ENCODE results near the gene USP47.

The USP47 gene

GRCh38 chr11:11967669-11968510, 126.1 kb downstream of the USP47 start:
- Histone ChIP-seq H3K79me2 (no peaks in the 10 kb centered on the region), H3K4me1 (no peaks in the 10 kb centered on the region), H2AFZ (no peak overlapping the region), H3K4me2 (ENCODE audit: low read length) (no peak overlapping the region), H3K9me3 (ENCODE audit: control insufficient read depth, low read length) (no peaks in the 10 kb centered on the region), H3K27ac (no peak overlapping the region), H3K4me3 (ENCODE audit: low read depth, low read length) (no peak overlapping the region), H3K27me3 (ENCODE audit: control insufficient read depth, insufficient read depth, low read length) (no peaks in the 10 kb centered on the region), H3K9ac (no peak overlapping the region), H3K36me3 (ENCODE audit: control insufficient read depth, insufficient read depth, low read length) (no peaks in the 10 kb centered on the region)
- no peak for TF ChIP-seq CTCF (IDR thresholded peaks at IDR 0.05)

GRCh38 chr11:11968511-11969280, 126.9 kb downstream of the USP47 start:
- H3K4me3 ChIP-seq (ENCODE audit: low read depth, low read length) = no peak overlapping the region
- TF ChIP-seq CTCF (IDR thresholded peaks at IDR 0.05) = no peak
- H3K9ac ChIP-seq = no peak overlapping the region
- H3K4me2 ChIP-seq (ENCODE audit: low read length) = no peak overlapping the region
- no peaks in the 10 kb centered on the region for H3K79me2 ChIP-seq
- H2AFZ ChIP-seq = no peak overlapping the region
- no peaks in the 10 kb centered on the region for H3K9me3 ChIP-seq (ENCODE audit: control insufficient read depth, low read length)
- H3K4me1 ChIP-seq = no peaks in the 10 kb centered on the region
- no peaks in the 10 kb centered on the region for H3K36me3 ChIP-seq (ENCODE audit: control insufficient read depth, insufficient read depth, low read length)
- H3K27me3 ChIP-seq (ENCODE audit: control insufficient read depth, insufficient read depth, low read length) = no peaks in the 10 kb centered on the region
- no peak overlapping the region for H3K27ac ChIP-seq

- Histone ChIP-seq H3K36me3 (ENCODE audit: control insufficient read depth, insufficient read depth, low read length) (no peaks in the 10 kb centered on the region), H3K9ac (no peak overlapping the region), H3K9me3 (ENCODE audit: control insufficient read depth, low read length) (no peaks in the 10 kb centered on the region), H3K4me1 (no peaks in the 10 kb centered on the region), H3K4me2 (ENCODE audit: low read length) (no peak overlapping the region), H3K79me2 (no peaks in the 10 kb centered on the region), H3K4me3 (ENCODE audit: low read depth, low read length) (no peak overlapping the region), H3K27me3 (ENCODE audit: control insufficient read depth, insufficient read depth, low read length) (no peaks in the 10 kb centered on the region), H2AFZ (no peak overlapping the region), H3K27ac (no peak overlapping the region)
- TF ChIP-seq CTCF (IDR thresholded peaks at IDR 0.05) = no peak
These were observed 127.8 kb downstream of the USP47 start for GRCh38 chr11:11969380-11970215.

GRCh38 chr11:11970556-11970955, 128.8 kb downstream of the USP47 start:
- H3K36me3 ChIP-seq (ENCODE audit: control insufficient read depth, insufficient read depth, low read length) = no peaks in the 10 kb centered on the region
- H3K4me2 ChIP-seq (ENCODE audit: low read length) = no peak overlapping the region
- no peak overlapping the region for H3K9ac ChIP-seq
- H3K4me3 ChIP-seq (ENCODE audit: low read depth, low read length) = no peak overlapping the region
- H3K27me3 ChIP-seq (ENCODE audit: control insufficient read depth, insufficient read depth, low read length) = no peaks in the 10 kb centered on the region
- H3K9me3 ChIP-seq (ENCODE audit: control insufficient read depth, low read length) = no peaks in the 10 kb centered on the region
- H3K79me2 ChIP-seq = no peaks in the 10 kb centered on the region
- no peak for TF ChIP-seq CTCF (IDR thresholded peaks at IDR 0.05)
- H3K27ac ChIP-seq = no peak overlapping the region
- H2AFZ ChIP-seq = no peak overlapping the region
- no peaks in the 10 kb centered on the region for H3K4me1 ChIP-seq

Data from parathyroid adenoma (tissue), 2 donors.